Type B pancreatic cell (in vitro differentiated cells): Measurements from ENCODE around the gene BRAF. TPM values are rescaled to one million over a fixed set of nuclear protein-coding genes. Genes with fewer than 3 reads are reported as not detected.
"Not testable (repeated sequence)": the region's sequence is repeated elsewhere in the genome, so short reads cannot be mapped to it uniquely, and the experiment has no call there.

ENCODE experiments used
- DNase-seq: peaks from one replicate; pipeline ENCODE4 v3.0.0; 2021; ENCODE audit warnings: mixed read lengths; ENCODE audit not compliant: unreplicated experiment; ENCODE audit errors: extremely low spot score
- H3K27ac Mint-ChIP-seq: 2 replicates; pipeline ENCODE4 v1.8.0; 2021; ENCODE audit warnings: mild to moderate bottlenecking, mixed read lengths
- H3K27me3 Mint-ChIP-seq: 2 replicates; pipeline ENCODE4 v1.8.0; 2021; ENCODE audit warnings: mixed read lengths
- H3K36me3 Mint-ChIP-seq: 2 replicates; pipeline ENCODE4 v1.8.0; 2021; ENCODE audit warnings: mixed read lengths
- H3K4me1 Mint-ChIP-seq: one replicate; pipeline ENCODE4 v1.8.0; 2021; ENCODE audit warnings: mixed read lengths; ENCODE audit not compliant: unreplicated experiment
- H3K4me3 Mint-ChIP-seq: 2 replicates; pipeline ENCODE4 v1.8.0; 2021; ENCODE audit warnings: mild to moderate bottlenecking, mixed read lengths
- H3K9me3 Mint-ChIP-seq: 2 replicates; pipeline ENCODE4 v1.8.0; 2021; ENCODE audit warnings: mixed read lengths
- total RNA-seq: library from RNA; stranded (reverse); gene quantifications from 2 replicates; pipeline ENCODE4 v1.2.1, GENCODE V29; 2021; ENCODE audit warnings: low replicate concordance
- TF ChIP-seq, protein P1 (sequence below): fragments of 200-600 bp; sonication (generic); conservative IDR thresholded peaks from 2 replicates; pipeline ENCODE4 v1.5.0; 2021; ENCODE audit warnings: antibody characterized with exemption, mild to moderate bottlenecking

The BRAF gene
- total RNA-seq, 1 donor from 2014 or later: 34.4 TPM

DNA sequence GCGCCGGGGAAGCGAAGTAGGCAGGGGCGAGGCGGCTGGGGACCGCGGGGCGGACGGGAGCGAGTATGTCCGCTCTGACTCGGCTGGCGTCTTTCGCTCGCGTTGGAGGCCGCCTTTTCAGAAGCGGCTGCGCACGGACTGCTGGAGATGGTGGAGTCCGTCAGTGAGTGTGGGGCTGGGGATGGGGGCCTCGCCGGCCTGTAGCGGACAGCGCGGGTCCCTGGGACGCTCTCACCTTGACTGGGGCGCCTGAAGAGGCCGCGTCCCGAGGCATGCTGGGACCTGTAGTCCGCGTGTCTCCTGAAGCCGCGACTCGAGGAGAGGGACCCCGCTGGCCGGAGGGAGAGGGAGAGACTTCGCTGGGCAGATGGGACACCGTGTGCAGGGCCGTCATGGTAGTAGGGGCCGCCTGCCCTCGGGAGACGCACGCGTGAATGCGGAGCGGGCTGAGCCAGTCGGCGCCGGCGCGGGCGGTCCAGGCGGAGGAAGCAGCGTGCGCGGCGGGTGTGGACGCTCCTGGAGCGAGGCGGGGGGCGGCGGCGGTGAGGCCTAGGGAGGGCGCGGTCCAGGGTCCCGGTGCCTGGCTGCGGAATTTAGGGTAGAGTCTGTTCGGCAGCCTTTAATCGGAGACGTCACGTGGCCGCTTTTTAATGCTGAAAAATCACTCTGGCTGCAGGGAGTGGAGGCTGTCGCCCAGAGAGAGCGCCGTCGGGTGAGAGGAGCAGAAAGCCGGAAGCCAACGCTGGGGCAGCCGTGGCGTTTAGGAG lies 227.9 kb downstream of the BRAF start, which contains the start of gene NDUFB2:
NDUFB2 (plus strand) TSS at position 29 of the 767 bp plus-strand sequence; CDS start at position 66, 37 bp downstream.
- peaks cover 12% of the 10 kb centered on the region for H3K36me3 Mint-ChIP-seq
- peak; percentile 85 for DNase-seq
- no peaks in the 10 kb centered on the region for H3K9me3 Mint-ChIP-seq
- H3K4me1 Mint-ChIP-seq: peaks cover 31% of the 10 kb centered on the region
- H3K4me3 Mint-ChIP-seq: peak within 1 kb of the TSS; percentile 99
- H3K27me3 Mint-ChIP-seq: no peaks in the 10 kb centered on the region
- TF ChIP-seq, protein P1, sequence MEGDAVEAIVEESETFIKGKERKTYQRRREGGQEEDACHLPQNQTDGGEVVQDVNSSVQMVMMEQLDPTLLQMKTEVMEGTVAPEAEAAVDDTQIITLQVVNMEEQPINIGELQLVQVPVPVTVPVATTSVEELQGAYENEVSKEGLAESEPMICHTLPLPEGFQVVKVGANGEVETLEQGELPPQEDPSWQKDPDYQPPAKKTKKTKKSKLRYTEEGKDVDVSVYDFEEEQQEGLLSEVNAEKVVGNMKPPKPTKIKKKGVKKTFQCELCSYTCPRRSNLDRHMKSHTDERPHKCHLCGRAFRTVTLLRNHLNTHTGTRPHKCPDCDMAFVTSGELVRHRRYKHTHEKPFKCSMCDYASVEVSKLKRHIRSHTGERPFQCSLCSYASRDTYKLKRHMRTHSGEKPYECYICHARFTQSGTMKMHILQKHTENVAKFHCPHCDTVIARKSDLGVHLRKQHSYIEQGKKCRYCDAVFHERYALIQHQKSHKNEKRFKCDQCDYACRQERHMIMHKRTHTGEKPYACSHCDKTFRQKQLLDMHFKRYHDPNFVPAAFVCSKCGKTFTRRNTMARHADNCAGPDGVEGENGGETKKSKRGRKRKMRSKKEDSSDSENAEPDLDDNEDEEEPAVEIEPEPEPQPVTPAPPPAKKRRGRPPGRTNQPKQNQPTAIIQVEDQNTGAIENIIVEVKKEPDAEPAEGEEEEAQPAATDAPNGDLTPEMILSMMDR: no peak
- H3K27ac Mint-ChIP-seq: peak within 1 kb of the TSS; percentile 99

DNA sequence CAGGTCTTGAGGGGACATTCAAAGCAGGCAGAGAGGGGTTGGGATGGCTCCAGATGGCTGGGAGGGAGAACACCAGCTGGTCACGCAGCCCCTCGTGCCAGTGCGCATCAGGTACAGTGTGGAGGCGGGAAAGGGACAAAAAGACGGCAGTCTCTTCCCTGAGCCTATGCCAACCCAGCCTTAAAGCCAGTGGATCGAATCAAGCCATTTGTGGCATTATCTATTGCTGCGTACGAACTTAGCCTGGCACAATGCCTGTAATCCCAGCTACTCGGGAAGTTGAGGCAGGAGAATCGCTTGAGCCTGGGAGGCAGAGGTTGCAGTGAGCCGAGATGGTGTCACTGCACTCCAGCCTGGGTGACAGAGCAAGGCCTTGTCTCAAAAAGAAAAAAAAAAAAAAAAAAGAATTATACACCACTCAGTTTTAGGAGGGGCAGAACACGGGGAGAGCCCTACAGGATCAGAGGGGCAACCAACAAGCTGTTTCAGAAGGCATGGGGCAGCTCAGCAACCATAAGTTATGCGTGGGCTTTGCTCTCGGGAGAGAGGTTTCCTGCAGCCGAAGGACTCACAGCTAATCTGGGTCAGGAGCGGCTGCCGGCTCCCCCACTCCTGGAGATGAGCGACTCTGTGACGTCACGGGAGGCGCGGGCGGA lies 228.6 kb downstream of the BRAF start:
- peak overlapping the region; percentile 99 for H3K4me3 Mint-ChIP-seq
- peaks cover 12% of the 10 kb centered on the region for H3K36me3 Mint-ChIP-seq
- no peaks in the 10 kb centered on the region for H3K27me3 Mint-ChIP-seq
- H3K4me1 Mint-ChIP-seq: peaks cover 31% of the 10 kb centered on the region
- DNase-seq: peak; percentile 93
- peak overlapping the region; percentile 99 for H3K27ac Mint-ChIP-seq
- H3K9me3 Mint-ChIP-seq: no peaks in the 10 kb centered on the region
- TF ChIP-seq, protein P1: no peak

DNA sequence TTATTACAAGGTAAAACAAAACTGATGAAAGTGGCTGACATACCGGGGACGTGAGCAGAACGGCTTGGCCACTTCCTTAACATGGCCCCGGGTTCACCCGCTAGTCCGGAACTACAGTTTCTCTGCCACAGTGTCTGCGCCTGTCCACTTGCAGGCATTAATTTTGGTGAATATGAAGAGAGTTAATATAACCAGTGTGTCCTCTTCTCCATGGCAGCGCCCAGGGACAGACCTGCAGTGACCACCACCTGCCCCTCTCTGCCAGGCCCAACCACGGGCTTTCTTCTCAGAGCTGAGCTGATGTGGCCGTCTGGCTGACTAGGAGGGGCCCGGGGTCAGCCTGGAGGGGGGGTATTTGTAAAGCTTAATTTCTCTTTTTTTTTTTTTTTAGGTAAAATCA lies 229.3 kb downstream of the BRAF start:
- peaks cover 31% of the 10 kb centered on the region for H3K4me1 Mint-ChIP-seq
- TF ChIP-seq, protein P1: no peak
- H3K9me3 Mint-ChIP-seq: no peaks in the 10 kb centered on the region
- DNase-seq: no peak
- H3K36me3 Mint-ChIP-seq: peaks cover 12% of the 10 kb centered on the region
- peak overlapping the region; percentile 17 for H3K4me3 Mint-ChIP-seq
- peak overlapping the region; percentile 99 for H3K27ac Mint-ChIP-seq
- no peaks in the 10 kb centered on the region for H3K27me3 Mint-ChIP-seq

DNA sequence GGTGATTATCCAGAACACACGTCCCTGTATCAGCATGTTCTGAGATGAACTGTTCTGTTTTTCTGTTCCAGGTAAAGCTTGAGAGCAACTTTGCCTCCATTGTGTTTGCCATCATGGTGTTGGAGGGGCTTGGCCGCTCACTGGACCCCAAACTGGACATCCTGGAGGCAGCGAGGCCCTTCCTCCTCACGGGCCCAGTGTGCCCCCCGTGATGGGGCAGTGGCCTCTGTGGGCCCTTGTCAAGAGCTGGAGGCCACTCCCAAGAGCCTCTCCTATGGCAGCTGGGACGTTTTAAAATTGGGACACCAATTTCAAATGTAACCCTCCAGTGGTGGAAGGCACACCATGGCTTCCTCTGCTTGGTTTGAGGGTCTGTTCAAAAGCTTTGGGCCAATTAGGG lies 230.1 kb downstream of the BRAF start:
- DNase-seq: no peak
- H3K27me3 Mint-ChIP-seq: no peaks in the 10 kb centered on the region
- peaks cover 12% of the 10 kb centered on the region for H3K36me3 Mint-ChIP-seq
- peak overlapping the region; percentile 29 for H3K27ac Mint-ChIP-seq
- H3K4me3 Mint-ChIP-seq: no peak overlapping the region
- H3K4me1 Mint-ChIP-seq: peaks cover 29% of the 10 kb centered on the region
- no peaks in the 10 kb centered on the region for H3K9me3 Mint-ChIP-seq
- TF ChIP-seq, protein P1: no peak

DNA sequence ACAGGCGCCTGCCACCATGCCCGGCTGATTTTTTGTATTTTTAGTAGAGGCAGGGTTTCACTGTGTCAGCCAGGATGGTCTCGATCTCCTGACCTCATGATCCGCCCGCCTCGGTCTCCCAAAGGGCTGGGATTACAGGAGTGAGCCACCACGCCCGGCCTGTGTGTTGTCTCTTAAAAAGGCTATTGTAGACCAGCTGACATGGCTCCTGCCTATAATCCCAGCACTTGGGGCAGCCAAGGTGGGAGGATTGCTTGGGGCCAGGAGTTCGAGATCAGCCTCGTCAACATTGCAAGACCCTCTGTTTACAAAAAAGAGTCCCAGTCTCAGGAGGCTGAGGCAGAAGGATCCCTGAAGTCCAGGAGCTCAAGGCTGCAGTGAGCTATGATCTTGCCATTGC lies 230.9 kb downstream of the BRAF start:
- H3K36me3 Mint-ChIP-seq: peaks cover 12% of the 10 kb centered on the region

More for the DNA sequence above, 230.9 kb downstream of the BRAF start:
- not testable (repeated sequence) for H3K9me3 Mint-ChIP-seq, H3K4me3 Mint-ChIP-seq, DNase-seq, H3K27me3 Mint-ChIP-seq, H3K27ac Mint-ChIP-seq
- H3K4me1 Mint-ChIP-seq: peaks cover 23% of the 10 kb centered on the region
